Prostate gland (tissue), 2 donors: ENCODE results near the gene ALG14.

Source experiments
- CTCF ChIP-seq, 4 experiments: fragments of 200-600 bp in 2 of 4; fragments of 450-650 bp in 2 of 4; sonication (generic) in 2 of 4; IDR thresholded peaks; 1 replicate in 3 of 4; 2 replicates in 1 of 4; pipeline ENCODE4 v1.5.1; 2016 to 2019; ENCODE audit warnings: antibody characterized with exemption in 4 of 4, mild to moderate bottlenecking in 2 of 4, moderate library complexity in 2 of 4
- POLR2A ChIP-seq: fragments of 450-650 bp; IDR thresholded peaks from one replicate; pipeline ENCODE4 v1.6.1; 2016; ENCODE audit warnings: antibody characterized with exemption, mild to moderate bottlenecking
- POLR2AphosphoS5 ChIP-seq: sonication (generic); formaldehyde crosslinking; IDR thresholded peaks from one replicate; pipeline ENCODE4 v1.6.1; 2017; ENCODE audit warnings: antibody characterized with exemption

DNA sequence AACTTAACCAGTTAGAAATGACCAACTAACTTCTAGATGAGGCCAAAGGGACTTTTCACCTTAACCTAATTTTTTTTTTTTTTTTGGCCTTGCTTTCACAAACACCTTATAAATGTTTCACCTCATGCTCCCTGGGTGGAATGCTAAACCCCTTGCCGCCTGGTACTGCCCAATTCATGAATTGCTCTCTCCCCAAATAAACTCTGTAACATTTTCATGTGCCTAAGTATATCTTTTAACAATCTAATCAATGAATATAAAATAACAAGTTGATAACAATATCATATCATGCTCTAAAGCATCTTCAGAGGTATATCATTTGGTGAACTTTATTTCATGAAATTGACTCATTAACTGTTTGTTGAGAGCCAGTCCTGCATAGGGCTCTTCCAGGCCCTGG, 134.9 kb downstream of the ALG14 start:
- no peak for TF ChIP-seq CTCF (IDR thresholded peaks at IDR 0.05)
- TF ChIP-seq POLR2A: no peak
- no peak for TF ChIP-seq POLR2AphosphoS5
